RWPE1 (cell line): ENCODE data around the gene FUT6.
"Not testable (repeated sequence)": the region's sequence is repeated elsewhere in the genome, so short reads cannot be mapped to it uniquely, and the experiment has no call there.

Experiments used
- CTCF ChIA-PET: fragments of 350-600 bp; sonication (Branson Sonifier 250); formaldehyde crosslinking; extraction: SDS; loops from one replicate; lab custom pipeline; 2021; lab: Yijun Ruan, JAX
- POLR2A ChIA-PET: fragments of 400-600 bp; formaldehyde crosslinking; extraction: SDS; loops from one replicate; lab custom pipeline; 2020; ENCODE audit warnings: antibody characterized with exemption; ENCODE audit not compliant: low non-redundant PET; lab: Yijun Ruan, JAX
- DNase-seq: peaks from one replicate; pipeline ENCODE4 v3.0.0; 2012; ENCODE audit warnings: low spot score
- H3K27ac ChIP-seq: fragments of 450-650 bp; 2 replicates; pipeline ENCODE4 v1.5.1; 2017
- TF ChIP-seq, protein P1 (sequence below): fragments of 450-650 bp; conservative IDR thresholded peaks from 2 replicates; pipeline ENCODE4 v1.5.1; 2017; ENCODE audit warnings: low read depth, mild to moderate bottlenecking

The FUT6 gene

DNA sequence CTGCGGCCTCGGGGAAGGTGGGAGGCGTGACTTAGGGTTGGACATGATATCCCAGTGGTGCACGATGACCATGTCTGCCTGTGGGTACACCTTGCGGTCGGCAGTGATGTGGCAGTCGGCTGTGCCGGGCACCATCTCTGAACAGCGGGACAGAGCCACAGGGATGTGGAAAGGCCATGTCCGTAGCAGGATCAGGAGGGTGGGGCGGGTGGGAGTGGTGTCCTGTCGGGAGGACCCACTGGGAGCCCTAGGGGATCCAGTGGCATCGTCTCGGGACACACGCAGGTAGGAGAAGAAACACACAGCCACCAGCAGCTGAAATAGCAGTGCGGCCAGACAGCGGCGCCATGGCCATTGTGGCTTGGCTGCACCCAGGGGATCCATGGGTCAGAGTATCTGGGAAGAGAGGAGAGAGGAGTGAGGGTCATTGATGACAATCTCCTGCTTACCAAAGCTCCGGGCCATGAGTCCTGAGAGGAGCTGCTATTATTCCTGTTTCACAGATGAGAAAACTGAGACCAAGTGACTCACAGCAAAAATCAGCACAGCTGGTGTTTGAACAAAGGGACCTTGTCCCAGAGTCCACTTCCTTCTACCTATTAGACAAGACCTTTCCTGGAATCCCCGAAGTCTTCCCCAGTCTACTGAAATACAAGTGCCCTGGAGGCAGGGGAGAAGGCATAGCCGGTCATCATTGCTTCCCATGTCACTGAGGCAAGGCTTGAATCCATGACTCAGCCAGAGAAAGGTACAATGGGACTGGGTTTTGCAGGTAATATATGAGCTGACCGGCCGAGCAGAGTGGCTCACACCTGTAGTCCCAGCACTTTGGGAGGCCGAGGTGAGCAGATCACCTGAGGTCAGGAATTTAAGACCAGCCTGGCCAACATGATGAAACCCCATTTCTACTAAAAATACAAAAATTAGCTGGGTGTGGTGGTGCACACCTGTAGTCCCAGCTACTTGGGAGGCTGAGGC, 5.2 kb upstream of the FUT6 start:
- POLR2A ChIA-PET: interaction anchor here (0.5 kb wide), 1 partner anchor 60 kb away, joined by 4 read pairs; no protein-coding TSS in a partner anchor
- no peak overlapping the region for H3K27ac ChIP-seq
- TF ChIP-seq, protein P1, sequence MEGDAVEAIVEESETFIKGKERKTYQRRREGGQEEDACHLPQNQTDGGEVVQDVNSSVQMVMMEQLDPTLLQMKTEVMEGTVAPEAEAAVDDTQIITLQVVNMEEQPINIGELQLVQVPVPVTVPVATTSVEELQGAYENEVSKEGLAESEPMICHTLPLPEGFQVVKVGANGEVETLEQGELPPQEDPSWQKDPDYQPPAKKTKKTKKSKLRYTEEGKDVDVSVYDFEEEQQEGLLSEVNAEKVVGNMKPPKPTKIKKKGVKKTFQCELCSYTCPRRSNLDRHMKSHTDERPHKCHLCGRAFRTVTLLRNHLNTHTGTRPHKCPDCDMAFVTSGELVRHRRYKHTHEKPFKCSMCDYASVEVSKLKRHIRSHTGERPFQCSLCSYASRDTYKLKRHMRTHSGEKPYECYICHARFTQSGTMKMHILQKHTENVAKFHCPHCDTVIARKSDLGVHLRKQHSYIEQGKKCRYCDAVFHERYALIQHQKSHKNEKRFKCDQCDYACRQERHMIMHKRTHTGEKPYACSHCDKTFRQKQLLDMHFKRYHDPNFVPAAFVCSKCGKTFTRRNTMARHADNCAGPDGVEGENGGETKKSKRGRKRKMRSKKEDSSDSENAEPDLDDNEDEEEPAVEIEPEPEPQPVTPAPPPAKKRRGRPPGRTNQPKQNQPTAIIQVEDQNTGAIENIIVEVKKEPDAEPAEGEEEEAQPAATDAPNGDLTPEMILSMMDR: no peak
- CTCF ChIA-PET: interaction anchor here (0.8 kb wide), 1 partner anchor 18 kb away, joined by 4 read pairs; no protein-coding TSS in a partner anchor
- DNase-seq: no peak

DNA sequence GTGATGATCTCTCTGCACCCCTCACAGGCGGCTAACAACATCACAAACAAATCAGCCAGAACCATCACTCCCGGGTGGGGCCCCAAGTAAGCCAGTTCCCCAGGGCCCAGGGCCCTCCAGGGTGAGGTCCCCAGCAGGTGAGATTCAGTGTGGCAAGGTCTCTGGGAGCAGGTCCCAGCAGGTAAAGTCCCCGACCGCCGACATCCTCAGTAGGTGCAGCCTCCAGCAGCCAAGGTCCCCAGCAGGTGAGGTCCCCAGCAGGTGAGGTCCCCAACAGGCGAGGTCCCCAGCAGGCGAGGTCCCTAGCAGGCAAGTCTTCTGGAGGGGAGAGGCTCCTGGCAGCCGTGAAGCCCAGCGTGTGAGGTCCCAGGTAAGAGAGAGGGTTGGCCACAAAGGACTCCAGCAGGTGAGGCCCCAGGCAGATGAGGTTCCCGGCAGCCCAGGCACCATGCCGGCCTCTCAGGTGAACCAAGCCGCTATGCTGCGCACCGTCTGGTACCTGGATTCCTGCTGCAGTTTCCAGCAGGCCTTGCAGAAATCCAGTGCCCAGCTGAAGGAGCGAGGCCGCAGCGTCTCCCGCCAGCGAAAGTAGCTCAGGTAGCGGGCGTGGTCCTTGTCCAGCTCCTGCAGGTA, 3.9 kb upstream of the FUT6 start:
- no peak overlapping the region for H3K27ac ChIP-seq
- CTCF ChIA-PET: no interaction called here
- DNase-seq: no peak
- TF ChIP-seq, protein P1: no peak
- POLR2A ChIA-PET: no interaction called here

GRCh38 chr19:5841735-5842111, 2.2 kb upstream of the FUT6 start:
- peak overlapping the region; percentile 16; the same call in 1 of the 2 replicates for H3K27ac ChIP-seq
- CTCF ChIA-PET: interaction anchor here (0.7 kb wide), 1 partner anchor 36 kb away, joined by 3 read pairs; no protein-coding TSS in a partner anchor
- POLR2A ChIA-PET: interaction anchor here (2.2 kb wide), 1 partner anchor 13 kb away, joined by 12 read pairs; no protein-coding TSS in a partner anchor
- DNase-seq: not testable (repeated sequence)

- no peak overlapping the region for H3K27ac ChIP-seq
- TF ChIP-seq, protein P1: no peak
- CTCF ChIA-PET: no interaction called here
- POLR2A ChIA-PET: interaction anchor here (0.6 kb wide), 1 partner anchor 50 kb away, joined by 5 read pairs; no protein-coding TSS in a partner anchor
- no peak for DNase-seq
Observed at GRCh38 chr19:5838353-5839064, 993 bp downstream of the FUT6 start.

DNA sequence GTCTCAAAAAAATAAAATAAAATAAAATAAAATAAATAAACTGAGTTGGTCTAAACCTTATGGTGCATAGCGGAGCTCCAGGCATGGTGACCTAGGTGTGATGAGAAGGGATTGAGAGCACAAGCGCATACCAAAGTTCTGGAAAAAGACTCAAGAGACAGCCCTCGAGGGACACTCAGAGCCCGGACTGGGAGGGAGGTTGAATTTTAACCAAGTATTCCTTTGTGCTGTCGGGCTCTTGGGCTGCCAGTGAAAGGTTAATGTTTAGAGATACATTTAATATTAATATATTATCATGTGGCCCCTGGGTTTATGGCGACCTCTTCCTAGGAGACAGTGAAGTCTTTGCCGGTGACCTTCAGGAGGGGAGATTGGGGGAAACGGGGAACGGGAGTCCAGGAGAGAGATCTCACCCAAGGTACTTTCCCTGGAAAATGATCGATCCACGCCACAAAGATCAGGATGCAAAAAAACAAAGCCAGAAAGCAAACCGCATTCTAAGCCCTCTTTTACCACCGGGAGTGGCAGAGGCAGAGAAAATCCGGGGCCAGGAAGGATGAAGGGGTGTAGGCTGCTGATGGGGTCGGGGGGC, 1.6 kb downstream of the FUT6 start:
- POLR2A ChIA-PET: no interaction called here
- CTCF ChIA-PET: no interaction called here
- no peak for DNase-seq
- TF ChIP-seq, protein P1: no peak
- H3K27ac ChIP-seq: no peak overlapping the region

- TF ChIP-seq, protein P1: no peak
- no peak overlapping the region for H3K27ac ChIP-seq
- DNase-seq: no peak
- ChIA-PET POLR2A (interaction anchor here (0.7 kb wide), 1 partner anchor 441 kb away, joined by 3 read pairs; no protein-coding TSS in a partner anchor), CTCF (no interaction called here)
Observed at GRCh38 chr19:5832527-5833216, 6.8 kb downstream of the FUT6 start.
